Measurements from ENCODE around the gene ZNF407.

DNA sequence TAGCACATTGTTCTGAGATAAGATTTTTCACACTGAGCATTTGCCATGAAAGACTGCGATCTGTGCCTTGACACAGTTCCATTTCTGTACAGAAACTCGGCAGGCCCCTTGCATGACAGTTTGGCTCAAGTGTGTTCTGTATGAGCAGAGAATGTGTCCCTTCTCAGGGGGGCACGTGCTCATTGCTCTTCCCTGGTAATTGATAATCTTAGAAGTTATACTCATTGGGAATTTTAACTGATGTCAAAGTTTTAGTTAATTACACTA, 440.0 kb downstream of the ZNF407 start:
- TF ChIP-seq, protein P1, sequence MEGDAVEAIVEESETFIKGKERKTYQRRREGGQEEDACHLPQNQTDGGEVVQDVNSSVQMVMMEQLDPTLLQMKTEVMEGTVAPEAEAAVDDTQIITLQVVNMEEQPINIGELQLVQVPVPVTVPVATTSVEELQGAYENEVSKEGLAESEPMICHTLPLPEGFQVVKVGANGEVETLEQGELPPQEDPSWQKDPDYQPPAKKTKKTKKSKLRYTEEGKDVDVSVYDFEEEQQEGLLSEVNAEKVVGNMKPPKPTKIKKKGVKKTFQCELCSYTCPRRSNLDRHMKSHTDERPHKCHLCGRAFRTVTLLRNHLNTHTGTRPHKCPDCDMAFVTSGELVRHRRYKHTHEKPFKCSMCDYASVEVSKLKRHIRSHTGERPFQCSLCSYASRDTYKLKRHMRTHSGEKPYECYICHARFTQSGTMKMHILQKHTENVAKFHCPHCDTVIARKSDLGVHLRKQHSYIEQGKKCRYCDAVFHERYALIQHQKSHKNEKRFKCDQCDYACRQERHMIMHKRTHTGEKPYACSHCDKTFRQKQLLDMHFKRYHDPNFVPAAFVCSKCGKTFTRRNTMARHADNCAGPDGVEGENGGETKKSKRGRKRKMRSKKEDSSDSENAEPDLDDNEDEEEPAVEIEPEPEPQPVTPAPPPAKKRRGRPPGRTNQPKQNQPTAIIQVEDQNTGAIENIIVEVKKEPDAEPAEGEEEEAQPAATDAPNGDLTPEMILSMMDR (IDR thresholded peaks at IDR 0.05): no peak
- TF ChIP-seq POLR2A (IDR thresholded peaks at IDR 0.05): no peak

Measured in heart left ventricle (tissue), 13 donors.